Activated CD8-positive, alpha-beta T cell treated with anti-CD3 and anti-CD28 coated beads, Interleukin-2, amount 10 ng/mL, durations not matched to agents 7 days and 5 days (primary cell): ENCODE measurements around the gene CAPZA2. TPM values are rescaled to one million over a fixed set of nuclear protein-coding genes. Genes with fewer than 3 reads are reported as not detected.
"Not testable (repeated sequence)": the region's sequence is repeated elsewhere in the genome, so short reads cannot be mapped to it uniquely, and the experiment has no call there.

Experiments
- ATAC-seq: fragments of 150-1000 bp; cut with Tn5 transposase; one replicate; pipeline ENCODE4 v1.10.0; 2021; ENCODE audit warnings: moderate library complexity
- CTCF ChIA-PET: fragments of 350-600 bp; sonication (Branson Sonifier 250); formaldehyde crosslinking; loops from one replicate; lab custom pipeline; 2021; ENCODE audit warnings: antibody characterized with exemption; lab: Charles Lee
- POLR2A ChIA-PET: fragments of 350-600 bp; sonication (Branson Sonifier 250); formaldehyde crosslinking; loops from one replicate; lab custom pipeline; 2021; ENCODE audit warnings: antibody characterized with exemption; lab: Charles Lee
- DNase-seq: peaks from one replicate; pipeline ENCODE4 v3.0.0-alpha.2; 2020
- H3K27ac Mint-ChIP-seq: one replicate; pipeline ENCODE4 v1.8.0; 2021; ENCODE audit warnings: mild to moderate bottlenecking, mixed read lengths
- H3K27me3 Mint-ChIP-seq: one replicate; pipeline ENCODE4 v1.8.0; 2021; ENCODE audit warnings: low read depth, mixed read lengths
- H3K36me3 Mint-ChIP-seq: one replicate; pipeline ENCODE4 v1.8.0; 2021; ENCODE audit warnings: low read depth, mixed read lengths
- H3K4me1 Mint-ChIP-seq: one replicate; pipeline ENCODE4 v1.8.0; 2021; ENCODE audit warnings: low read depth, mixed read lengths
- H3K4me3 Mint-ChIP-seq: one replicate; pipeline ENCODE4 v1.8.0; 2021; ENCODE audit warnings: mild to moderate bottlenecking, mixed read lengths
- H3K9me3 Mint-ChIP-seq: one replicate; pipeline ENCODE4 v1.8.0; 2022; ENCODE audit warnings: mixed read lengths; ENCODE audit not compliant: insufficient read depth
- total RNA-seq, 2 experiments: library from RNA; stranded (reverse); gene quantifications; one replicate each; pipeline ENCODE4 v1.2.3, GENCODE V29; 2021

CAPZA2 gene
- 100 to 1,000 TPM; 144 to 154 TPM for total RNA-seq

GRCh38 chr7:116862234-116862950, at the start of gene CAPZA2:
CAPZA2 (plus strand) TSS chr7:116862587; CDS start chr7:116862612, 25 bp downstream.
- peak within 1 kb of the TSS; percentile 97 for H3K27ac Mint-ChIP-seq
- peak; percentile 94 for ATAC-seq
- H3K9me3 Mint-ChIP-seq = no peaks in the 10 kb centered on the region
- ChIA-PET POLR2A (interaction anchor here (1.0 kb wide), 1 partner anchor 11 kb away, joined by 3 read pairs; no protein-coding TSS in a partner anchor), CTCF (interaction anchor here (1.2 kb wide), 1 partner anchor 68 kb away, joined by 3 read pairs; no protein-coding TSS in a partner anchor)
- DNase-seq = peak; percentile 94
- peak within 1 kb of the TSS; percentile 98 for H3K4me3 Mint-ChIP-seq
- peaks cover 7% of the 10 kb centered on the region for H3K27me3 Mint-ChIP-seq
- peaks cover 37% of the 10 kb centered on the region for H3K4me1 Mint-ChIP-seq
- H3K36me3 Mint-ChIP-seq = peaks cover 10% of the 10 kb centered on the region

GRCh38 chr7:116812860-116813259, 49.5 kb upstream of the CAPZA2 start:
- no peaks in the 10 kb centered on the region for H3K36me3 Mint-ChIP-seq
- H3K4me1 Mint-ChIP-seq = no peaks in the 10 kb centered on the region
- ChIA-PET CTCF (interaction anchor here (0.7 to 2.1 kb wide), 2 partner anchors 25 to 222 kb away, joined by 3 to 6 read pairs; no protein-coding TSS in a partner anchor), POLR2A (no interaction called here)
- no peaks in the 10 kb centered on the region for H3K9me3 Mint-ChIP-seq
- H3K4me3 Mint-ChIP-seq = no peak overlapping the region
- peaks cover 14% of the 10 kb centered on the region for H3K27me3 Mint-ChIP-seq
- H3K27ac Mint-ChIP-seq = no peak overlapping the region
- no peak for DNase-seq
- no peak for ATAC-seq

- H3K36me3 Mint-ChIP-seq, H3K4me1 Mint-ChIP-seq, POLR2A ChIA-PET, H3K4me3 Mint-ChIP-seq, DNase-seq, H3K27ac Mint-ChIP-seq, ATAC-seq, H3K9me3 Mint-ChIP-seq: not testable (repeated sequence)
- CTCF ChIA-PET = interaction anchor here (0.7 to 2.1 kb wide), 2 partner anchors 26 to 222 kb away, joined by 3 to 6 read pairs; no protein-coding TSS in a partner anchor
- peaks cover 14% of the 10 kb centered on the region for H3K27me3 Mint-ChIP-seq
Observed at GRCh38 chr7:116813371-116813770, 49.0 kb upstream of the CAPZA2 start.

- H3K9me3 Mint-ChIP-seq = no peaks in the 10 kb centered on the region
- no peaks in the 10 kb centered on the region for H3K36me3 Mint-ChIP-seq
- no peak for DNase-seq
- no peak overlapping the region for H3K4me3 Mint-ChIP-seq
- no peak overlapping the region for H3K27ac Mint-ChIP-seq
- POLR2A ChIA-PET = no interaction called here
- H3K27me3 Mint-ChIP-seq = peaks cover 25% of the 10 kb centered on the region
- no peaks in the 10 kb centered on the region for H3K4me1 Mint-ChIP-seq
- CTCF ChIA-PET = no interaction called here
- ATAC-seq = no peak
Observed at GRCh38 chr7:116815041-116815440, 47.3 kb upstream of the CAPZA2 start.

- H3K9me3 Mint-ChIP-seq = no peaks in the 10 kb centered on the region
- ATAC-seq (no peak), DNase-seq (no peak)
- H3K4me1 Mint-ChIP-seq = peaks cover 6% of the 10 kb centered on the region
- ChIA-PET POLR2A (no interaction called here), CTCF (interaction anchor here (1.5 kb wide), 1 partner anchor 229 kb away, joined by 3 read pairs; no protein-coding TSS in a partner anchor)
- no peaks in the 10 kb centered on the region for H3K36me3 Mint-ChIP-seq
- H3K27me3 Mint-ChIP-seq = peaks cover 27% of the 10 kb centered on the region
- H3K4me3 Mint-ChIP-seq = no peak overlapping the region
- H3K27ac Mint-ChIP-seq = no peak overlapping the region
Observed at GRCh38 chr7:116820149-116820548, 42.2 kb upstream of the CAPZA2 start.

DNA sequence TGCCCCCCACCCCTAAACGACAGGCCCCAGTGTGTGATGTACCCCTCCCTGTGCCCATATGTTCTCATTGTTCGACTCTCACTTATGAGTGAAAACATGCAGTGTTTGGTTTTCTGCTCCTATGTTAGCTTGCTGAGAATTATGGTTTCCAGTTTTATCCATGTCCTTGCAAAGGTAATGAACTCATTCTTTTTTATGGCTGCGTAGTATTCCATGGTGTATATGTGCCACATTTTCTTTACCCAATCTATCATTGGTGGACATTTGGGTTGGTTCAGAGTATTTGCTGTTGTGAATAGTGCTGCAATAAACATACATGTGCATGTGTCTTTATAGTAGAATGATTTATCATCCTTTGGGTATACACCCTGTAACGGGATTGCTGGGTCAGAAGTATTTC, 40.7 kb upstream of the CAPZA2 start:
- H3K4me3 Mint-ChIP-seq, H3K27ac Mint-ChIP-seq, H3K4me1 Mint-ChIP-seq, CTCF ChIA-PET, H3K36me3 Mint-ChIP-seq, ATAC-seq, H3K9me3 Mint-ChIP-seq, DNase-seq, POLR2A ChIA-PET: not testable (repeated sequence)
- peaks cover 27% of the 10 kb centered on the region for H3K27me3 Mint-ChIP-seq

- POLR2A ChIA-PET = no interaction called here
- CTCF ChIA-PET = no interaction called here
- ATAC-seq = no peak
- Mint-ChIP-seq H3K4me3 (no peak overlapping the region), H3K27me3 (peaks cover 14% of the 10 kb centered on the region), H3K9me3 (no peaks in the 10 kb centered on the region), H3K36me3 (no peaks in the 10 kb centered on the region), H3K4me1 (peaks cover 6% of the 10 kb centered on the region), H3K27ac (no peak overlapping the region)
- DNase-seq = no peak
Observed at GRCh38 chr7:116824449-116824848, 37.9 kb upstream of the CAPZA2 start.

DNA sequence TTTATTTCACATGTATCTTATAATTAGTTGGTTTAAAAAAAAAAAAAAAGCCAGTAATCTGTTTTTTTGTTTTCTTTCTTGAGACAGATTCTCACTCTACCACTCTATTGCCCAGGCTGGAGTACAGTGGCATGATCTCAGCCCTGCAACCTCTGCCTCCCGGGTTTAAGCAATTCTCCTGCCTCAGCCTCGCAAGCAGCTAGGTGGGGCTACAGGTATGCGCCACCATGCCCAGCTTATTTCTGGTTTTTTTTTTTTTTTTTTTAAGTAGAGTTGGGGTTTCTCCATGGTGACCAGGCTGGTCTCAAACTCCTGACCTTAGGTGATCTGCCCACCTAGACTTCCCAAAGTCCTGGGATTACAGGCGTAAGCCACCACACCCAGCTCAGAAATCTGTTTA, 34.1 kb upstream of the CAPZA2 start:
- CTCF ChIA-PET = no interaction called here

GRCh38 chr7:116829041-116829440, 33.3 kb upstream of the CAPZA2 start:
- Mint-ChIP-seq H3K27ac (no peak overlapping the region), H3K36me3 (no peaks in the 10 kb centered on the region), H3K27me3 (peaks cover 5% of the 10 kb centered on the region), H3K9me3 (no peaks in the 10 kb centered on the region), H3K4me3 (no peak overlapping the region), H3K4me1 (peaks cover 6% of the 10 kb centered on the region)
- ChIA-PET CTCF (no interaction called here), POLR2A (no interaction called here)
- no peak for DNase-seq
- no peak for ATAC-seq

More for the DNA sequence above, 34.1 kb upstream of the CAPZA2 start:
- no peaks in the 10 kb centered on the region for H3K9me3 Mint-ChIP-seq
- no peak overlapping the region for H3K27ac Mint-ChIP-seq
- peaks cover 8% of the 10 kb centered on the region for H3K27me3 Mint-ChIP-seq
- ATAC-seq (no peak), DNase-seq (no peak)
- H3K4me3 Mint-ChIP-seq = no peak overlapping the region
- H3K4me1 Mint-ChIP-seq = peaks cover 6% of the 10 kb centered on the region
- H3K36me3 Mint-ChIP-seq = no peaks in the 10 kb centered on the region
- POLR2A ChIA-PET = no interaction called here

- Mint-ChIP-seq H3K27ac (no peak overlapping the region), H3K4me3 (no peak overlapping the region), H3K9me3 (no peaks in the 10 kb centered on the region), H3K36me3 (no peaks in the 10 kb centered on the region), H3K27me3 (peaks cover 3% of the 10 kb centered on the region), H3K4me1 (peaks cover 2% of the 10 kb centered on the region)
- CTCF ChIA-PET = no interaction called here
- ATAC-seq (no peak), DNase-seq (no peak)
- POLR2A ChIA-PET = no interaction called here
Observed at GRCh38 chr7:116829493-116829892, 32.9 kb upstream of the CAPZA2 start.

DNA sequence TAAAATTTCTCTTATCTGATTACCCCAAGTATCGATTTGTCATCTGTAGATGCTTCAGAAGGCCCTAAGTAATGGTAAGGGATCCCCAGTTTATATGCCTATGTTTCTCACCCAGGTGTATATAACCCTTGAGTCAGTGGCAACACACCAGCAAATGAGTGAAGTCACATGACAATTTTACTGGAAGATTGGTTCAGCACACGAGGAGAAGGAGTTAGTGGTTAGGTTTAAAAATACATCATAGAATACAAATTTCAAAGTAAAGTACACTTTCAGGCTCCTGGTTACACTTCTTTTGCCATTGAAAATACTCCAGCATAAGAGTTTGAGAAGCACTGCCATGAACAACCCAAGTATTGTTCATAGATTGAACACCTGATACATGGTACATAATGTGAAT, 29.7 kb upstream of the CAPZA2 start:
- no peaks in the 10 kb centered on the region for H3K4me1 Mint-ChIP-seq
- ChIA-PET POLR2A (no interaction called here), CTCF (no interaction called here)
- H3K27me3 Mint-ChIP-seq = peaks cover 2% of the 10 kb centered on the region
- no peak overlapping the region for H3K27ac Mint-ChIP-seq
- H3K36me3 Mint-ChIP-seq = no peaks in the 10 kb centered on the region
- H3K4me3 Mint-ChIP-seq = no peak overlapping the region
- ATAC-seq (no peak), DNase-seq (no peak)
- H3K9me3 Mint-ChIP-seq = no peaks in the 10 kb centered on the region

GRCh38 chr7:116834815-116835504, 27.4 kb upstream of the CAPZA2 start:
- H3K4me1 Mint-ChIP-seq = no peaks in the 10 kb centered on the region
- CTCF ChIA-PET = interaction anchor here (0.5 kb wide), 1 partner anchor 1619 kb away, joined by 3 read pairs; no protein-coding TSS in a partner anchor
- no peaks in the 10 kb centered on the region for H3K36me3 Mint-ChIP-seq
- DNase-seq (no peak), ATAC-seq (no peak)
- H3K9me3 Mint-ChIP-seq = no peaks in the 10 kb centered on the region
- H3K4me3 Mint-ChIP-seq = no peak overlapping the region
- no peak overlapping the region for H3K27ac Mint-ChIP-seq
- POLR2A ChIA-PET = no interaction called here
- peaks cover 10% of the 10 kb centered on the region for H3K27me3 Mint-ChIP-seq
